Parathyroid adenoma (tissue), 2 donors: ENCODE data around the gene AUTS2.
A peak's percentile ranks its signal among the peaks of the same experiment; 100 is the strongest.

Experiments
- H2AFZ ChIP-seq: fragments of 300-600 bp; sonication (generic); one replicate; pipeline ENCODE4 v1.7.0; 2017; ENCODE audit warnings: antibody characterized with exemption, mild to moderate bottlenecking
- H3K27ac ChIP-seq: fragments of 300-600 bp; sonication (generic); one replicate; pipeline ENCODE4 v1.7.0; 2017
- H3K27me3 ChIP-seq: fragments of 300-600 bp; sonication (generic); one replicate; pipeline ENCODE4 v1.7.0; 2017; ENCODE audit warnings: low read length; ENCODE audit not compliant: control insufficient read depth, insufficient read depth
- H3K36me3 ChIP-seq: fragments of 300-600 bp; sonication (generic); one replicate; pipeline ENCODE4 v1.7.0; 2017; ENCODE audit warnings: low read length; ENCODE audit not compliant: control insufficient read depth, insufficient read depth
- H3K4me1 ChIP-seq: fragments of 300-600 bp; sonication (generic); one replicate; pipeline ENCODE4 v1.7.0; 2017; ENCODE audit warnings: control low read depth
- H3K4me2 ChIP-seq: fragments of 300-600 bp; sonication (generic); one replicate; pipeline ENCODE4 v1.7.0; 2017; ENCODE audit warnings: low read length
- H3K4me3 ChIP-seq: fragments of 300-600 bp; sonication (generic); one replicate; pipeline ENCODE4 v1.7.0; 2017; ENCODE audit warnings: low read depth, low read length
- H3K79me2 ChIP-seq: fragments of 300-600 bp; sonication (generic); one replicate; pipeline ENCODE4 v1.7.0; 2017; ENCODE audit warnings: control low read depth
- H3K9ac ChIP-seq: fragments of 300-600 bp; sonication (generic); one replicate; pipeline ENCODE4 v1.7.0; 2017; ENCODE audit warnings: mild to moderate bottlenecking
- H3K9me3 ChIP-seq: fragments of 300-600 bp; sonication (generic); one replicate; pipeline ENCODE4 v1.7.0; 2017; ENCODE audit warnings: low read length; ENCODE audit not compliant: control insufficient read depth
- CTCF ChIP-seq: fragments of 300-600 bp; sonication (generic); IDR thresholded peaks from one replicate; pipeline ENCODE4 v1.7.0; 2017; ENCODE audit warnings: antibody characterized with exemption, mild to moderate bottlenecking
- donor health status: primary hyperparathyroidism.

Gene AUTS2

GRCh38 chr7:70229242-70229641 is 631.0 kb downstream of the AUTS2 start:
- Histone ChIP-seq H3K4me1 (no peaks in the 10 kb centered on the region), H3K36me3 (no peaks in the 10 kb centered on the region), H2AFZ (no peak overlapping the region), H3K79me2 (no peaks in the 10 kb centered on the region), H3K4me2 (no peak overlapping the region), H3K27me3 (no peaks in the 10 kb centered on the region), H3K4me3 (no peak overlapping the region), H3K9ac (no peak overlapping the region), H3K9me3 (no peaks in the 10 kb centered on the region), H3K27ac (no peak overlapping the region)
- TF ChIP-seq CTCF: no peak

GRCh38 chr7:70230761-70231160 is 632.5 kb downstream of the AUTS2 start:
- no peaks in the 10 kb centered on the region for H3K36me3 ChIP-seq
- no peak overlapping the region for H3K4me2 ChIP-seq
- H3K79me2 ChIP-seq: no peaks in the 10 kb centered on the region
- no peak for TF ChIP-seq CTCF
- no peaks in the 10 kb centered on the region for H3K4me1 ChIP-seq
- H3K9me3 ChIP-seq: no peaks in the 10 kb centered on the region
- H3K4me3 ChIP-seq: no peak overlapping the region
- H3K9ac ChIP-seq: no peak overlapping the region
- no peak overlapping the region for H2AFZ ChIP-seq
- no peak overlapping the region for H3K27ac ChIP-seq
- H3K27me3 ChIP-seq: no peaks in the 10 kb centered on the region

GRCh38 chr7:70233776-70234175 is 635.5 kb downstream of the AUTS2 start:
- Histone ChIP-seq H3K9ac (no peak overlapping the region), H3K4me3 (no peak overlapping the region), H3K9me3 (no peaks in the 10 kb centered on the region), H3K27me3 (no peaks in the 10 kb centered on the region), H3K4me2 (no peak overlapping the region), H3K27ac (no peak overlapping the region), H3K4me1 (no peaks in the 10 kb centered on the region), H3K36me3 (no peaks in the 10 kb centered on the region), H3K79me2 (no peaks in the 10 kb centered on the region), H2AFZ (no peak overlapping the region)
- TF ChIP-seq CTCF: no peak

GRCh38 chr7:70237256-70237655 is 639.0 kb downstream of the AUTS2 start:
- H3K27ac ChIP-seq: no peak overlapping the region
- H3K4me2 ChIP-seq: no peak overlapping the region
- H3K9me3 ChIP-seq: no peaks in the 10 kb centered on the region
- no peaks in the 10 kb centered on the region for H3K4me1 ChIP-seq
- no peak overlapping the region for H2AFZ ChIP-seq
- H3K79me2 ChIP-seq: no peaks in the 10 kb centered on the region
- no peaks in the 10 kb centered on the region for H3K27me3 ChIP-seq
- no peaks in the 10 kb centered on the region for H3K36me3 ChIP-seq
- no peak overlapping the region for H3K9ac ChIP-seq
- no peak for TF ChIP-seq CTCF
- no peak overlapping the region for H3K4me3 ChIP-seq

DNA sequence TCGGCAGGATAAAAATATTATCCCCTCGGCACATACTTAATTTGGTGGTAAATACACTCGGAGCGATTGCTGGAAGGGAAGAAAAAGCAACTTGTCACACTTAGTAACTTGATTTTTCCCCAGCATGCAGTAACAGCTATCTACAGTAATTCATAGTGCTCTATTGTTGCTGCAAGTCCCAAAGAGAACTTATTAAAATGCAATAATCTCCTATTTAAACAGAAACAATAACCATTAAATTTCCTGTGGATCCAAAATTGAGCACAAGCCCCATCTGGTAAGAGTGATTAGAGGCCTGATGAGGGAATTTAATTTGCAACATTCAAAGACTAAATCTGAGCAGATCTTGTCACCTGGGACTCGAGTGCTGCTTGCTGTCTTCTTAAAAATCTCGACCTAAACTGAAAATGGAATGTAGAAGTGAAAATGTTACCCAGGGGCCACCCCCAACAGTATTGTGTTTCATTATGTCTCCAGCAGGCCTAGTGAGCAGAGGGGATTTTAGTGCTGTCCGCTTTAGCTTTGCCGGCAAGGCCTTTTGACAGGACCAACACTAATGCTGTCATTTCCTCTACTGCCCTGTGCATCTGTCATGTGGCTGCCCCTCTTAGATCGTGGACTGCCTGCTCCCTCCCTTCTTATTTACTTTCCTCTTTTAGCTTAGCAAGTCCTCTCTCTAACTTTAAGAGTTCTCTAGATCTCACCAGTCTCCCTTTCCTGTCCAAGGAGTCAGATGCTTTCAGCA is 639.7 kb downstream of the AUTS2 start:
- Histone ChIP-seq H3K79me2 (no peaks in the 10 kb centered on the region), H3K4me1 (no peaks in the 10 kb centered on the region), H3K27ac (no peak overlapping the region), H2AFZ (peak overlapping the region; percentile 7), H3K4me2 (no peak overlapping the region), H3K9me3 (no peaks in the 10 kb centered on the region), H3K4me3 (no peak overlapping the region), H3K36me3 (no peaks in the 10 kb centered on the region), H3K27me3 (no peaks in the 10 kb centered on the region), H3K9ac (no peak overlapping the region)
- no peak for TF ChIP-seq CTCF
